NCI-H187 treated with DMSO at 0.1 percent for 48 hours (cell line): Measurements from ENCODE around the gene SLC5A9.
"Not testable (repeated sequence)": the region's sequence is repeated elsewhere in the genome, so short reads cannot be mapped to it uniquely, and the experiment has no call there.

Experiments used
- DNase-seq: peaks from one replicate; lab custom pipeline; 2025; lab: John Stamatoyannopoulos, UW

The SLC5A9 gene

GRCh38 chr1:48214366-48214765 lies 8.2 kb upstream of the SLC5A9 start:
- not testable (repeated sequence) for DNase-seq

- no peak for DNase-seq
Measured at GRCh38 chr1:48214820-48215219, 7.7 kb upstream of the SLC5A9 start.

GRCh38 chr1:48215222-48215621 lies 7.3 kb upstream of the SLC5A9 start:
- no peak for DNase-seq

GRCh38 chr1:48215889-48216288 lies 6.6 kb upstream of the SLC5A9 start:
- no peak for DNase-seq

GRCh38 chr1:48216313-48216712 lies 6.2 kb upstream of the SLC5A9 start:
- no peak for DNase-seq

- DNase-seq: no peak
Measured at GRCh38 chr1:48216941-48217340, 5.6 kb upstream of the SLC5A9 start.

GRCh38 chr1:48217856-48218255 lies 4.7 kb upstream of the SLC5A9 start:
- no peak for DNase-seq

GRCh38 chr1:48219803-48220202 lies 2.7 kb upstream of the SLC5A9 start:
- DNase-seq: no peak

GRCh38 chr1:48221122-48221521 lies 1.4 kb upstream of the SLC5A9 start:
- DNase-seq: no peak

- DNase-seq: no peak
Measured at GRCh38 chr1:48221657-48222056, 859 bp upstream of the SLC5A9 start.

- no peak for DNase-seq
Measured at GRCh38 chr1:48223366-48224240, 1.1 kb downstream of the SLC5A9 start.

- no peak for DNase-seq
Measured at GRCh38 chr1:48224791-48225190, 2.3 kb downstream of the SLC5A9 start.

- DNase-seq: no peak
Measured at GRCh38 chr1:48225579-48225978, 3.1 kb downstream of the SLC5A9 start.

GRCh38 chr1:48227165-48228013 lies 4.9 kb downstream of the SLC5A9 start:
- no peak for DNase-seq

GRCh38 chr1:48228156-48228555 lies 5.6 kb downstream of the SLC5A9 start:
- DNase-seq: no peak

- no peak for DNase-seq
Measured at GRCh38 chr1:48229317-48229716, 6.8 kb downstream of the SLC5A9 start.

GRCh38 chr1:48230236-48230635 lies 7.7 kb downstream of the SLC5A9 start:
- DNase-seq: peak; percentile 36

- no peak for DNase-seq
Measured at GRCh38 chr1:48232722-48233121, 10.2 kb downstream of the SLC5A9 start.

- no peak for DNase-seq
Measured at GRCh38 chr1:48233666-48234485, 11.4 kb downstream of the SLC5A9 start.

- DNase-seq: no peak
Measured at GRCh38 chr1:48235652-48236051, 13.1 kb downstream of the SLC5A9 start.

- no peak for DNase-seq
Measured at GRCh38 chr1:48236716-48237470, 14.4 kb downstream of the SLC5A9 start.
